GM18507 (cell line): Measurements from ENCODE around the gene UBE2QL1.
A peak's percentile ranks its signal among the peaks of the same experiment; 100 is the strongest.

ENCODE experiments used
- DNase-seq: peaks from one replicate; pipeline ENCODE4 v3.0.0; 2011; ENCODE audit warnings: low read depth; ENCODE audit not compliant: insufficient read length; ENCODE audit errors: extremely low spot score
- FAIRE-seq: peaks from 2 replicates; lab custom pipeline; 2011; peaks lifted over from hg19 to GRCh38; lab: Jason Lieb, UNC

The UBE2QL1 gene

GRCh38 chr5:6491196-6491918 lies 42.7 kb downstream of the UBE2QL1 start:
- no peak for FAIRE-seq
- no peak for DNase-seq

- no peak for FAIRE-seq
- no peak for DNase-seq
These were observed 43.2 kb downstream of the UBE2QL1 start for GRCh38 chr5:6491919-6492290.

GRCh38 chr5:6492934-6493333 lies 44.3 kb downstream of the UBE2QL1 start:
- no peak for DNase-seq
- FAIRE-seq: no peak

- no peak for DNase-seq
- no peak for FAIRE-seq
These were observed 45.2 kb downstream of the UBE2QL1 start for GRCh38 chr5:6493681-6494454.

- DNase-seq (no peak), FAIRE-seq (no peak)
These were observed 46.3 kb downstream of the UBE2QL1 start for GRCh38 chr5:6494939-6495338.

GRCh38 chr5:6495433-6496206 lies 47.0 kb downstream of the UBE2QL1 start:
- DNase-seq (no peak), FAIRE-seq (no peak)

GRCh38 chr5:6496207-6496584 lies 47.5 kb downstream of the UBE2QL1 start:
- FAIRE-seq: peak; percentile 94

GRCh38 chr5:6496636-6497035 lies 48.0 kb downstream of the UBE2QL1 start:
- FAIRE-seq (no peak), DNase-seq (no peak)

More at GRCh38 chr5:6496207-6496584, 47.5 kb downstream of the UBE2QL1 start:
- peak; percentile 36 for DNase-seq

- DNase-seq (no peak), FAIRE-seq (peak; percentile 71)
These were observed 48.6 kb downstream of the UBE2QL1 start for GRCh38 chr5:6497262-6497661.

GRCh38 chr5:6498968-6499367 lies 50.3 kb downstream of the UBE2QL1 start:
- FAIRE-seq (no peak), DNase-seq (no peak)

- FAIRE-seq (no peak), DNase-seq (no peak)
These were observed 53.0 kb downstream of the UBE2QL1 start for GRCh38 chr5:6501701-6502100.

- FAIRE-seq (no peak), DNase-seq (no peak)
These were observed 53.8 kb downstream of the UBE2QL1 start for GRCh38 chr5:6502421-6502820.

GRCh38 chr5:6503342-6503741 lies 54.7 kb downstream of the UBE2QL1 start:
- no peak for FAIRE-seq
- DNase-seq: no peak

- no peak for FAIRE-seq
- no peak for DNase-seq
These were observed 56.2 kb downstream of the UBE2QL1 start for GRCh38 chr5:6504677-6505415.

- FAIRE-seq: no peak
- no peak for DNase-seq
These were observed 56.7 kb downstream of the UBE2QL1 start for GRCh38 chr5:6505416-6505755.

GRCh38 chr5:6505783-6506557 lies 57.3 kb downstream of the UBE2QL1 start:
- DNase-seq: no peak
- no peak for FAIRE-seq

- no peak for DNase-seq
- no peak for FAIRE-seq
These were observed 58.0 kb downstream of the UBE2QL1 start for GRCh38 chr5:6506611-6507010.

- FAIRE-seq (no peak), DNase-seq (no peak)
These were observed 60.3 kb downstream of the UBE2QL1 start for GRCh38 chr5:6508931-6509330.

GRCh38 chr5:6510132-6510531 lies 61.5 kb downstream of the UBE2QL1 start:
- DNase-seq: no peak
- no peak for FAIRE-seq
